Skeletal muscle tissue (tissue), 4 donors: ENCODE data around the gene ELK3. TPM values are rescaled to one million over a fixed set of nuclear protein-coding genes. Genes with fewer than 3 reads are reported as not detected.
A peak's percentile ranks its signal among the peaks of the same experiment; 100 is the strongest.

Experiments used
- H3K27ac ChIP-seq: one replicate; pipeline ENCODE4 v1.7.0; 2013; ENCODE audit warnings: mild to moderate bottlenecking, low read depth, low read length, inconsistent platforms
- H3K27me3 ChIP-seq, 3 donors: one replicate each; pipeline ENCODE4 v1.7.0; 2013; ENCODE audit warnings: low read length in 3 of 3; ENCODE audit not compliant: control insufficient read depth in 3 of 3, insufficient read depth in 3 of 3
- H3K36me3 ChIP-seq, 3 donors: one replicate each; pipeline ENCODE4 v1.7.0; 2013; ENCODE audit warnings: low read length in 3 of 3; ENCODE audit not compliant: control insufficient read depth in 3 of 3, insufficient read depth in 3 of 3
- H3K4me1 ChIP-seq, 3 donors: one replicate each; pipeline ENCODE4 v1.7.0; 2013; ENCODE audit warnings: low read length in 3 of 3, mild to moderate bottlenecking in 3 of 3; ENCODE audit not compliant: control insufficient read depth in 3 of 3, insufficient read depth in 3 of 3
- H3K4me3 ChIP-seq, 3 donors: one replicate each; pipeline ENCODE4 v1.7.0; 2013; ENCODE audit warnings: low read length in 3 of 3
- H3K9ac ChIP-seq, 3 donors: one replicate each; pipeline ENCODE4 v1.7.0; 2013; ENCODE audit warnings: low read length in 3 of 3, mild to moderate bottlenecking in 3 of 3, moderate library complexity in 2 of 3, low read depth in 1 of 3
- H3K9me3 ChIP-seq, 3 donors: one replicate each; pipeline ENCODE4 v1.7.0; 2013; ENCODE audit warnings: low read length in 3 of 3; ENCODE audit not compliant: control insufficient read depth in 3 of 3
- total RNA-seq: library from RNA; depleted of rRNA; stranded (reverse); fragments of >200 nt; gene quantifications from one replicate; pipeline ENCODE4 v1.2.3, GENCODE V29; 2014
- donor health status: Osteomylitis.

ELK3 gene
- 9.9 TPM for total RNA-seq

- no peaks in the 10 kb centered on the region for H3K36me3 ChIP-seq
- peaks cover 6 to 14% (median 13%) of the 10 kb centered on the region in 3 donors for H3K27me3 ChIP-seq
- peak within 1 kb of the TSS; percentile 81 to 89 (median 81) for H3K4me3 ChIP-seq
- peak within 1 kb of the TSS; percentile 72 to 88 (median 77) for H3K9ac ChIP-seq
- H3K4me1 ChIP-seq, result peaks cover 3 to 15% (median 6%) of the 10 kb centered on the region in 3 donors
- H3K27ac ChIP-seq, result peak within 1 kb of the TSS; percentile 86
- H3K9me3 ChIP-seq, result no peaks in the 10 kb centered on the region
Measured at GRCh38 chr12:96193725-96194575, at the start of gene ELK3. TSS of gene ELK3 (plus strand) at chr12:96194375.

- Histone ChIP-seq H3K36me3 (no peaks in the 10 kb centered on the region), H3K4me1 (no peaks in the 10 kb centered on the region), H3K9ac (no peak overlapping the region), H3K9me3 (no peaks in the 10 kb centered on the region), H3K27ac (no peak overlapping the region), H3K27me3 (no peaks in the 10 kb centered on the region), H3K4me3 (no peak overlapping the region)
Measured at GRCh38 chr12:96146747-96147146, 47.4 kb upstream of the ELK3 start.

GRCh38 chr12:96150442-96150841 lies 43.7 kb upstream of the ELK3 start:
- H3K4me3 ChIP-seq, result no peak overlapping the region
- H3K9me3 ChIP-seq, result no peaks in the 10 kb centered on the region
- no peaks in the 10 kb centered on the region for H3K27me3 ChIP-seq
- H3K9ac ChIP-seq, result no peak overlapping the region
- no peaks in the 10 kb centered on the region for H3K4me1 ChIP-seq
- no peaks in the 10 kb centered on the region for H3K36me3 ChIP-seq
- H3K27ac ChIP-seq, result no peak overlapping the region

GRCh38 chr12:96152164-96152563 lies 42.0 kb upstream of the ELK3 start:
- H3K36me3 ChIP-seq, result no peaks in the 10 kb centered on the region
- no peaks in the 10 kb centered on the region for H3K4me1 ChIP-seq
- H3K27me3 ChIP-seq, result no peaks in the 10 kb centered on the region
- no peaks in the 10 kb centered on the region for H3K9me3 ChIP-seq
- H3K4me3 ChIP-seq, result no peak overlapping the region
- H3K27ac ChIP-seq, result no peak overlapping the region
- no peak overlapping the region for H3K9ac ChIP-seq

GRCh38 chr12:96153131-96153725 lies 40.9 kb upstream of the ELK3 start:
- Histone ChIP-seq H3K27me3 (no peaks in the 10 kb centered on the region), H3K27ac (no peak overlapping the region), H3K9me3 (no peaks in the 10 kb centered on the region), H3K4me3 (no peak overlapping the region), H3K9ac (no peak overlapping the region), H3K4me1 (no peaks in the 10 kb centered on the region), H3K36me3 (no peaks in the 10 kb centered on the region)

- Histone ChIP-seq H3K4me1 (no peaks in the 10 kb centered on the region), H3K9me3 (no peaks in the 10 kb centered on the region), H3K27ac (no peak overlapping the region), H3K27me3 (no peaks in the 10 kb centered on the region), H3K4me3 (no peak overlapping the region), H3K36me3 (no peaks in the 10 kb centered on the region), H3K9ac (no peak overlapping the region)
Measured at GRCh38 chr12:96155181-96155580, 39.0 kb upstream of the ELK3 start.

- Histone ChIP-seq H3K9ac (no peak overlapping the region), H3K9me3 (no peaks in the 10 kb centered on the region)
Measured at GRCh38 chr12:96155781-96156180, 38.4 kb upstream of the ELK3 start.

GRCh38 chr12:96156211-96156610 lies 38.0 kb upstream of the ELK3 start:
- Histone ChIP-seq H3K9me3 (no peaks in the 10 kb centered on the region), H3K27ac (no peak overlapping the region), H3K27me3 (no peaks in the 10 kb centered on the region), H3K4me3 (no peak overlapping the region), H3K4me1 (no peaks in the 10 kb centered on the region), H3K36me3 (no peaks in the 10 kb centered on the region), H3K9ac (no peak overlapping the region)

More at GRCh38 chr12:96155781-96156180, 38.4 kb upstream of the ELK3 start:
- no peaks in the 10 kb centered on the region for H3K27me3 ChIP-seq
- no peaks in the 10 kb centered on the region for H3K4me1 ChIP-seq
- no peak overlapping the region for H3K4me3 ChIP-seq
- H3K36me3 ChIP-seq, result no peaks in the 10 kb centered on the region
- H3K27ac ChIP-seq, result no peak overlapping the region

GRCh38 chr12:96157427-96157826 lies 36.7 kb upstream of the ELK3 start:
- no peaks in the 10 kb centered on the region for H3K27me3 ChIP-seq
- no peak overlapping the region for H3K9ac ChIP-seq
- no peak overlapping the region for H3K4me3 ChIP-seq
- no peaks in the 10 kb centered on the region for H3K36me3 ChIP-seq
- H3K4me1 ChIP-seq, result no peaks in the 10 kb centered on the region
- H3K9me3 ChIP-seq, result peaks cover 0 to 2% (median 0%) of the 10 kb centered on the region in 3 donors
- H3K27ac ChIP-seq, result no peak overlapping the region
